ENCODE results near the gene HSDL1.

Gene HSDL1

GRCh38 chr16:84184775-84185174 is 39.8 kb upstream of the HSDL1 start:
- DNase-seq (ENCODE audit: low read depth), result no peak
- H3K4me3 ChIP-seq (ENCODE audit: low read depth, low read length), result no peak overlapping the region
- in situ Hi-C loops (cut with HindIII; ENCODE audit: low sequenced_read_pairs), result no loop called here
- TF ChIP-seq CTCF (IDR thresholded peaks at IDR 0.05; ENCODE audit: low read depth, low read length, missing control alignments), result no peak

GRCh38 chr16:84183911-84184591 is 39.1 kb upstream of the HSDL1 start:
- H3K4me3 ChIP-seq (ENCODE audit: low read depth, low read length), result no peak overlapping the region
- no peak for DNase-seq (ENCODE audit: low read depth)
- TF ChIP-seq CTCF (IDR thresholded peaks at IDR 0.05; ENCODE audit: low read depth, low read length, missing control alignments), result peak; percentile 22
- in situ Hi-C loops (cut with HindIII; ENCODE audit: low sequenced_read_pairs), result no loop called here

GRCh38 chr16:84183572-84183875 is 38.5 kb upstream of the HSDL1 start:
- in situ Hi-C loops (cut with HindIII; ENCODE audit: low sequenced_read_pairs), result no loop called here
- H3K4me3 ChIP-seq (ENCODE audit: low read depth, low read length), result no peak overlapping the region
- no peak for TF ChIP-seq CTCF (IDR thresholded peaks at IDR 0.05; ENCODE audit: low read depth, low read length, missing control alignments)
- DNase-seq (ENCODE audit: low read depth), result no peak

GRCh38 chr16:84182680-84183571 is 37.9 kb upstream of the HSDL1 start:
- no peak for TF ChIP-seq CTCF (IDR thresholded peaks at IDR 0.05; ENCODE audit: low read depth, low read length, missing control alignments)
- DNase-seq (ENCODE audit: low read depth), result no peak
- no peak overlapping the region for H3K4me3 ChIP-seq (ENCODE audit: low read depth, low read length)
- in situ Hi-C loops (cut with HindIII; ENCODE audit: low sequenced_read_pairs), result no loop called here

GRCh38 chr16:84182104-84182503 is 37.1 kb upstream of the HSDL1 start:
- TF ChIP-seq CTCF (IDR thresholded peaks at IDR 0.05; ENCODE audit: low read depth, low read length, missing control alignments), result no peak
- H3K4me3 ChIP-seq (ENCODE audit: low read depth, low read length), result no peak overlapping the region
- no peak for DNase-seq (ENCODE audit: low read depth)
- in situ Hi-C loops (cut with HindIII; ENCODE audit: low sequenced_read_pairs), result no loop called here

GRCh38 chr16:84181144-84181915 is 36.4 kb upstream of the HSDL1 start:
- no peak for DNase-seq (ENCODE audit: low read depth)
- H3K4me3 ChIP-seq (ENCODE audit: low read depth, low read length), result no peak overlapping the region
- in situ Hi-C loops (cut with HindIII; ENCODE audit: low sequenced_read_pairs), result no loop called here
- TF ChIP-seq CTCF (IDR thresholded peaks at IDR 0.05; ENCODE audit: low read depth, low read length, missing control alignments), result no peak

Data from astrocyte of the cerebellum (primary cell).